SU-DHL-6 (cell line): ENCODE measurements around the gene NME4.

Experiments
- CTCF ChIP-seq: fragments of 200-600 bp; sonication (generic); IDR thresholded peaks from one replicate; pipeline ENCODE4 v1.5.1; 2017; ENCODE audit warnings: antibody characterized with exemption, mild to moderate bottlenecking, low read length, moderate library complexity; ENCODE audit not compliant: insufficient read depth, poor library complexity, severe bottlenecking
- EZH2phosphoT487 ChIP-seq: fragments of 200-600 bp; sonication (generic), shearing (Covaris generic); conservative IDR thresholded peaks from 2 replicates; pipeline ENCODE4 v1.6.1; 2018; ENCODE audit warnings: mild to moderate bottlenecking, antibody characterized with exemption, low read length, moderate library complexity, mixed read lengths

GRCh38 chr16:399340-400019, 2.5 kb downstream of the NME4 start:
- no peak for TF ChIP-seq CTCF
- TF ChIP-seq EZH2phosphoT487 = no peak
